Prostate gland (tissue), 2 donors: Measurements from ENCODE around the gene CADPS2. TPM values are rescaled to one million over a fixed set of nuclear protein-coding genes. Genes with fewer than 3 reads are reported as not detected.

Experiments
- DNase-seq: peaks from one replicate; pipeline ENCODE4 v3.0.0-alpha.2; 2019; ENCODE audit warnings: low spot score
- H3K27ac ChIP-seq, 2 donors: fragments of 200-600 bp; sonication (generic); 2 replicates each; pipeline ENCODE4 v1.5.1; 2017 to 2019
- H3K27me3 ChIP-seq: fragments of 200-600 bp; sonication (generic); replicated peaks from 2 replicates; pipeline ENCODE4 v1.5.1; 2019; ENCODE audit not compliant: insufficient read depth
- H3K36me3 ChIP-seq, 2 donors: fragments of 200-600 bp; sonication (generic); 1 replicate in 1 of 2; 2 replicates in 1 of 2; pipeline versions ENCODE4 v1.5.1 to v1.8.1; 2017 to 2019
- H3K4me1 ChIP-seq: fragments of 200-600 bp; sonication (generic); replicated peaks from 2 replicates; pipeline ENCODE4 v1.5.1; 2019
- H3K4me3 ChIP-seq, 2 donors: fragments of 200-600 bp; sonication (generic); 2 replicates each; pipeline ENCODE4 v1.5.1; 2017 to 2019
- H3K9me3 ChIP-seq: fragments of 200-600 bp; sonication (generic); 2 replicates; pipeline ENCODE4 v1.5.1; 2017
- POLR2A ChIP-seq: fragments of 450-650 bp; IDR thresholded peaks from one replicate; pipeline ENCODE4 v1.6.1; 2016; ENCODE audit warnings: antibody characterized with exemption, mild to moderate bottlenecking
- POLR2AphosphoS5 ChIP-seq: sonication (generic); formaldehyde crosslinking; IDR thresholded peaks from one replicate; pipeline ENCODE4 v1.6.1; 2017; ENCODE audit warnings: antibody characterized with exemption
- WGBS: methylation state at CpG from one replicate; pipeline ENCODE4 v1.1.5; 2018; 5-methylcytosine and 5-hydroxymethylcytosine counted together
- intact Hi-C: fragments of 100-400 bp; cut with DNase I; formaldehyde crosslinking; loops from one replicate; pipeline ENCODE4 v1.14.2; 2022
- total RNA-seq, 2 donors: library from RNA; depleted of rRNA; stranded (reverse); fragments of >200 nt; gene quantifications; one replicate each; pipeline ENCODE4 v1.1.0, GENCODE V29; 2016
- TF ChIP-seq, protein P1 (sequence below), 4 experiments: fragments of 200-600 bp in 2 of 4; fragments of 450-650 bp in 2 of 4; sonication (generic) in 2 of 4; IDR thresholded peaks; 1 replicate in 3 of 4; 2 replicates in 1 of 4; pipeline ENCODE4 v1.5.1; 2016 to 2019; ENCODE audit warnings: antibody characterized with exemption in 4 of 4, mild to moderate bottlenecking in 2 of 4, moderate library complexity in 2 of 4

Gene CADPS2
- total RNA-seq, 2 donors from 2014 or later: 22.2 to 50.4 TPM

DNA sequence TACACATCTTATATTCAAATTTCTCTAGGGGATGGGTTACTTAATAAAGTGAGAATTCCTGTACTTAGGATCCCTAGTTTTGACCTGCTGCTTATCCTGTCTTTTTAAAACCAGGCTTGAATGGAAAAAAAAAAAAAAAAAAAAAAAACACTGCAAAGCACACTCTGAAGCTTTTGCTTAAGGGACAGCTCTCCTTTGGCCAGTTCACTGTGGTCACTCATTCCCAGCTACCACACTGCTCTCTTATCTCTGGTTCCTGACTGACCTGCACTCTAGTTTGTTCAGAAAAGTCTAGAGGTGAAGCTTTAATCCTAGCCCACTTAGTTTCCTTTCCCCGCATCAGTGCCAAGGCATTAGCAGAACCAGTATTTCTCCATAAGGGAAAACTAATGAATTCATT, 82.4 kb downstream of the CADPS2 start:
- WGBS: 91% methylated on average over 1 of the region's 1 CpG
- TF ChIP-seq POLR2AphosphoS5 (no peak), POLR2A (no peak)
- TF ChIP-seq, protein P1, sequence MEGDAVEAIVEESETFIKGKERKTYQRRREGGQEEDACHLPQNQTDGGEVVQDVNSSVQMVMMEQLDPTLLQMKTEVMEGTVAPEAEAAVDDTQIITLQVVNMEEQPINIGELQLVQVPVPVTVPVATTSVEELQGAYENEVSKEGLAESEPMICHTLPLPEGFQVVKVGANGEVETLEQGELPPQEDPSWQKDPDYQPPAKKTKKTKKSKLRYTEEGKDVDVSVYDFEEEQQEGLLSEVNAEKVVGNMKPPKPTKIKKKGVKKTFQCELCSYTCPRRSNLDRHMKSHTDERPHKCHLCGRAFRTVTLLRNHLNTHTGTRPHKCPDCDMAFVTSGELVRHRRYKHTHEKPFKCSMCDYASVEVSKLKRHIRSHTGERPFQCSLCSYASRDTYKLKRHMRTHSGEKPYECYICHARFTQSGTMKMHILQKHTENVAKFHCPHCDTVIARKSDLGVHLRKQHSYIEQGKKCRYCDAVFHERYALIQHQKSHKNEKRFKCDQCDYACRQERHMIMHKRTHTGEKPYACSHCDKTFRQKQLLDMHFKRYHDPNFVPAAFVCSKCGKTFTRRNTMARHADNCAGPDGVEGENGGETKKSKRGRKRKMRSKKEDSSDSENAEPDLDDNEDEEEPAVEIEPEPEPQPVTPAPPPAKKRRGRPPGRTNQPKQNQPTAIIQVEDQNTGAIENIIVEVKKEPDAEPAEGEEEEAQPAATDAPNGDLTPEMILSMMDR (IDR thresholded peaks at IDR 0.05): no peak
- intact Hi-C loops: no loop called here

DNA sequence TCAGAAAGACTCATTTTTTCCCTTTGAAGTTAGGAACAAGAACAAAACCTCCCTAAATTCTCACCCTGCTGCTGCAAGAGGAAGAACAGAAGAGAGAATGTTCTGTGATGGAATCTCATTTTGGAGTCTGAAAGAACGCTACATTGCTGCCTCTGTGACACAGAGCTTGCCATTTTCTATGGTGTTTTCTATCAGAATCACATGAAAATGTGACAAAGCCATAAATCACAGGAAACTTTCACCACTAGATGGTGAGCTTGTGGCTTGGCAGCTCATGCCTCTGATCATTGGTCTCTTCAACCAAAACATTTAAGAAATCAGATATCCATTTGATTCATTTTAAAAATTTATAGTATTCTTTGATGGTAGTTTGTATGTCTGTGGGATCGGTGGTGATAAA, 82.9 kb downstream of the CADPS2 start:
- Histone ChIP-seq H3K27ac (peak overlapping the region in 1 of 2 donors; percentile 16), H3K4me1 (peaks cover 3% of the 10 kb centered on the region), H3K36me3 (no peaks in the 10 kb centered on the region), H3K4me3 (no peak overlapping the region), H3K9me3 (no peaks in the 10 kb centered on the region), H3K27me3 (no peaks in the 10 kb centered on the region)
- intact Hi-C loops: no loop called here
- no peak for DNase-seq
- WGBS: 19% methylated on average over 2 of the region's 2 CpGs
- TF ChIP-seq, protein P1 (IDR thresholded peaks at IDR 0.05): peak in 3 of 4 experiments; percentile 32 to 55 (median 43)
- no peak for TF ChIP-seq POLR2AphosphoS5

More for the DNA sequence above, 82.4 kb downstream of the CADPS2 start:
- no peak overlapping the region for H3K4me3 ChIP-seq
- no peak for DNase-seq
- no peaks in the 10 kb centered on the region for H3K36me3 ChIP-seq
- no peak overlapping the region for H3K27ac ChIP-seq
- no peaks in the 10 kb centered on the region for H3K27me3 ChIP-seq
- no peaks in the 10 kb centered on the region for H3K9me3 ChIP-seq
- peaks cover 3% of the 10 kb centered on the region for H3K4me1 ChIP-seq

DNA sequence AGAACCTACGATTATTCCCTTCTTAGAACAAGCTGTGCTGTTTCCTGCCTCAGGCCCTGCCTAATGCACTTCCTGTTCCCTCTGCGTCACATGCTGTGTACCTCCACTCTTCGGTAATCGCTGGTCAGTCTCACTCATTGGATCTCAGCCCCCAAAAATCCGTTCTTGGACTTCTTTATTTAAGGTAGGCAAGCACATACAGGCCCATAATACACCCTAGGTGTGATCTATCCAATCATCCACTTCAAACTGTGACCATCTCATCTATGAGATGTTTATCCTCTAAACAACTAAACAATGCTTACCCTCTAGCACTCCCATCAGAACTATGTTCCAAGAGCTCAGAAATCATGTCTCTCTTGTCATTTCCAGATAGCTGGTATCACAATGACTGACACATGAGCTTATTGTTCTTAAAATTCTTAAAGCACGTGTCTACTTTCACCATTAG, 83.9 kb downstream of the CADPS2 start:
- Histone ChIP-seq H3K4me1 (peaks cover 3% of the 10 kb centered on the region), H3K36me3 (no peaks in the 10 kb centered on the region), H3K9me3 (no peaks in the 10 kb centered on the region), H3K4me3 (no peak overlapping the region), H3K27ac (peak overlapping the region in 1 of 2 donors; percentile 47), H3K27me3 (no peaks in the 10 kb centered on the region)
- intact Hi-C loops: no loop called here
- WGBS: 59% methylated on average over 6 of the region's 6 CpGs
- TF ChIP-seq POLR2A (no peak), POLR2AphosphoS5 (peak; percentile 30)
- TF ChIP-seq, protein P1 (IDR thresholded peaks at IDR 0.05): no peak
- DNase-seq: peak; percentile 11

DNA sequence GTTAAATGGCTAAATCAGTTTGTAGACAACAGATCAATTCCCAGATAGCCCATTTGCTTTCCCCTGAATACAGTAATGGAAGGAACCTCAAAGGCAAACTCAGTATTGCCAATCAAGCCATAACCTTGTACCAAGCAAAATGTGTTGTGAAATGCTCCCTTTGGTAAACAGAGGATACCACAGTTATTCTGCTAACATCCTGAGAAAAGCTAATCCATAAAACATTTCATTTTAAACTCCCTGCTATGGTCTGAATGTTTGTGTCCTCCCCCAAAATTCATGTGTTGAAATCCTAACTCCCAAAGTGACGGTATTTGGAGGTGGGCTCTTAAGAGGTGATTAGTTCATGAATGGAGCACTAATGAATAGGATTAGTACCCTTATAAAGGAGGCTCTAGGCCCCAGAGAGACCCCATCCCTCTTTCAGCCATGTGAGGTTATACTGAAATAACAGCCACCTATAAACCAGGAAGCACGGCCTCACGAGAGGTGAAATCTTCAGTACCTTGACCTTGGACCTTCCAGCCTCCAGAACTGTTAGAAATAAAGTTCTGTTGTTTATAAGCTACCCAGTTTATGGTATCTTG, 94.2 kb downstream of the CADPS2 start:
- no peaks in the 10 kb centered on the region for H3K36me3 ChIP-seq
- intact Hi-C loops: no loop called here
- H3K27ac ChIP-seq: no peak overlapping the region
- H3K4me1 ChIP-seq: no peaks in the 10 kb centered on the region
- H3K27me3 ChIP-seq: no peaks in the 10 kb centered on the region
- DNase-seq: no peak
- H3K9me3 ChIP-seq: no peaks in the 10 kb centered on the region
- WGBS: 86% methylated on average over 3 of the region's 3 CpGs
- TF ChIP-seq, protein P1 (IDR thresholded peaks at IDR 0.05): no peak
- TF ChIP-seq POLR2A (no peak), POLR2AphosphoS5 (no peak)
- H3K4me3 ChIP-seq: no peak overlapping the region

DNA sequence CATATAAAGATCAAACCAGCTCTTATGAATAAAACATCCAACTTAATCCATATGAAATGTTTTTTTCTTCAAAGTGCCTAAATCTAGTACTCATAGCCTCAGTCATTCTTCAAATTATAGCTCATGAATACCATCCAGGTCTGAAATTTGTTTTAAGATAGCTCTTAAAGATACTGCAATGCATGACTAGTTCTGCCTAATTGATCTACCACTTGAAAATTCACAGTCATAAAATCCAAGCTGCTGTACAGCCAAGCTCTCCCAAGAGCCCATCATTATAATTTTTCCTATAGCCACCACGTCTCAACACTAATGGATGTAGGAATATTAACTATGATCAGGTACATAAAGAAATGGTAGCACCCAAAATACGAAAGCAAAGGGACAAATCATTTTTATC, 95.7 kb downstream of the CADPS2 start:
- no peaks in the 10 kb centered on the region for H3K9me3 ChIP-seq
- 85% methylated on average over 2 of the region's 2 CpGs for WGBS
- H3K36me3 ChIP-seq: no peaks in the 10 kb centered on the region

More for the DNA sequence above, 95.7 kb downstream of the CADPS2 start:
- DNase-seq: no peak
- Histone ChIP-seq H3K27ac (no peak overlapping the region), H3K4me3 (no peak overlapping the region), H3K4me1 (no peaks in the 10 kb centered on the region), H3K27me3 (no peaks in the 10 kb centered on the region)
- intact Hi-C loops: no loop called here
- TF ChIP-seq POLR2A (no peak), POLR2AphosphoS5 (no peak)
- TF ChIP-seq, protein P1 (IDR thresholded peaks at IDR 0.05): no peak
